ENCODE results near the gene FAM184B.
"Not testable (repeated sequence)": the region's sequence is repeated elsewhere in the genome, so short reads cannot be mapped to it uniquely, and the experiment has no call there.

FAM184B gene

DNA sequence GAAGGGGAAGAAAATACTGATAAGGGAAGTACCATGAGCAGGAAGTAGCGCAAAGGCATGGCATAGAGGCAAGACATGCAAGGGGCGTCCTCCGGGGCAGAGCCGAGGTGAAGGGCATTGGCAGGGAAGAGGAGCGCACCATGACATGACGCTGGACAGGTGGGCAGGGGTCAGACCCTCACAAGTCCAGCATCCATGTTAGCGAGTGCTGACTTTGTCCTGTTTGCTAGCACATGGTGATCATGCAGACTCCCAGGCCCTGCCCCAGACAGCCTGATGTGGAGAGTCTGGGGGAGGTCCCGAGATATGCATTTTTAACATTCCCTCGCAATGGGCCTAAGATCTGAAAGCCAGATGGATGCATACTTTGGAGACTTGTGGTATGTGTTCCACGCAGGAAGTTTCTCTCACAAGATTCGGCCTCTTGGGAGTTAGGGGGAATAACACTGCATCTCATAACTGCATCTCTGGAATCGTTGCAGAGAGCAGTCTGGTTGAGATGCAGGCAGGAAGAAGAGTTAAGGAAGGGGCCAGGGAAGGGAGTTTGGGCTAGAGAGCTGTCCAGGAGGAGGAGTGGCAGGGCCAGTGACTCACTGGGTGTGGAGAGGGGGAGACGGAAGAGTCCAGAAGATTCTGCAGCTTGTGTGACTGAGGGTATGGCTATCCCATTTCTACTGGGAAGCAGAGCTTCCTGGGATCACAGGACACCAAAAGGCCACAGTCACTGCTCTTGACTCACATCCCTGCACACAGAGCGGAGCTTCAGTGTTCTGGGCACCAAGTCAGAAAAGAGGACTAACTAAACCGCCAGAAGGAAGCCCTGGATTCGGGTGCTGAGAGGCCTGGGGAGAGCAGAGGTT lies 59.7 kb downstream of the FAM184B start:
- in situ Hi-C loops (cut with HindIII; ENCODE audit: low sequenced_read_pairs) = no loop called here

DNA sequence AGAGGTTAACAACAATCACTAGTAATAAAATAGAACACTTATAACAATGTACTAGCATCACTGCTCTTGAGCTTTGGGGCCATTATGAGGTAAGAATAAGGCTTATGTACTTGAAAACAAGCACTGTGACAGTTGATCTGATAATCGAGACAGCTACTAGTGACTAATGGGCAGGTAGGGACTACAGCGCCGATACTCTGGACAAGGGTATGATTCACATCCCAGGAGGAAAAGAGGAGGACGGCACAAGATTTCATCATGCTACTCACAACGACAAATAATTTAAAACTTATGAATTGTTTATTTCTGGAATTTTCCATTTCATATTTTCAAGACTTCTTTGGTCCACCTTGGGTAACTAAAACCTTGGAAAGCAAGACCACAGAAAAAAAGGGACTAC lies 62.3 kb downstream of the FAM184B start:
- in situ Hi-C loops (cut with HindIII; ENCODE audit: low sequenced_read_pairs) = no loop called here

DNA sequence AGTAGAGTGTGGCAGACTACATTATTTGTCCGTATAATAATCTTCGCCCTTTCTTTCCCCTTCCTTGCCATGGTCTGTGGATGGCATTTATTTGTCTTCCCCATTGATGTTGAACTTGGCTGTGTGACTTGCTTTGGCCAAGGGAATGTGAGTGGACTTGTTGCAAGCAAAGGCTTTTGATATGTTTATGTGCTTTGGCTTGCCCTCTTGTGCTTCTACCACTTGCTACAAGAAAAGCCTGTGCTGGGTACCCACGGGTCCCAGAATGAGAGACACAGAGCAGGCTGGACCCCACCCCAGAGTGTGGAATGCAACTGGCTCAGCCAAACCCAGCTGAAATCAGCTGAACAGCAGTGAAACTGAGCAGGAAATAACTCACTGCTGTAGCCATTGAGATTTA lies 63.0 kb downstream of the FAM184B start:
- in situ Hi-C loops (cut with HindIII; ENCODE audit: low sequenced_read_pairs) = no loop called here

DNA sequence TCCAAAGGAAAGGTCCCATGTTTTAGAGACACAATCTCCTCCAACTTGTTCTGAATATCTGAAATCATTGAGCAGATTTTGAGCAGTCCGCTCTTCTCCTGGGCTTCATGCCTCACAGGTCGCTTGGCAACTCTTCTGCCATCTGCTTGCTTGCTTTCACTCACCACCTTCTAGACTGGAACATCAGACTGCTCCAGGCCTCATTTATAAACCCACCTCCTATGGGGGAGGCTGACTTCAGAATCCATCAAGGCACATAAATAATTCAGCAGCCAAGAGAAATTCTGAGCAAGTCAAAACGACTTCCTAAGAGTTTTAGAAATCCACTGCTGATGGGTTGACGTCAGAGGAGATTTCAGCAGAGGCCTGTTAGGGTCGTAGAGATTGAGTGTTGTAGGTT lies 64.1 kb downstream of the FAM184B start:
- in situ Hi-C loops (cut with HindIII; ENCODE audit: low sequenced_read_pairs) = no loop called here

DNA sequence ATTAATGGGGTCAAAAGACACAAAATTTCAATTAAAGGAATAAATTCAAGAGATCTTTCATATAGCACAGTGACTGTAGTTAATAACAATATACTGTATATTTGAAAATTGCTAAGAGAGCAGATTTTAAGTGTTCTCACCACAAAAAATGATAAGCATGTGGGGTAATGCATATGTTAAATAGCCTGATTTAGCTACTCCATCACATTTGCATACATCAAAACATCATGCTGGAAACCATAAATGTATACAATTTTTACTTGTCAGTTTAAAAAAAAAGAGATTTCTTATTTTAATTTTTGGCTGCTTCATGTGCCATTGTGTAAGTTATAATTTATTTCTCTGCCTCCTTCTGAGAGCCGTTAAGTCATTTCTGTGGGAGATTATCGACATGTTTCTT lies 65.9 kb downstream of the FAM184B start:
- in situ Hi-C loops (cut with HindIII; ENCODE audit: low sequenced_read_pairs) = no loop called here

DNA sequence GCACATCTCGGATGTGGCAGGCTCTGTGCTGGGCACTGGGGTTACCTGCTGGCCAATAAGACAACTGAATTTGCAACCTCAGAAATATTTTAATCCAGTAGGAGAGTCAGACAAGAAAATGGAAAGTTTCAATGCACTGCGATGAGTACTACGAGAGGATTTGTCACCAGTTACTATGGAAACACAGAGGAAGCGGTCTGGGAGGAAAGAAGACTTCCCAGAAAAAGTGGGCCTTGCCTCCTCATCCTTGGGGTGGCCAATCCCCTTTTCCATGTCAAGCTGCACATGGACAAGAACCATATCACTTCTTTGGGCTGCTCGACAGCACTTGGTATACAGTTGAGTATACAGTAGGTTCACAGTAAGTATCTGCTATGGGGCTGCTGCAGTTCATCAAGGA lies 67.6 kb downstream of the FAM184B start:
- in situ Hi-C loops (cut with HindIII; ENCODE audit: low sequenced_read_pairs) = no loop called here

DNA sequence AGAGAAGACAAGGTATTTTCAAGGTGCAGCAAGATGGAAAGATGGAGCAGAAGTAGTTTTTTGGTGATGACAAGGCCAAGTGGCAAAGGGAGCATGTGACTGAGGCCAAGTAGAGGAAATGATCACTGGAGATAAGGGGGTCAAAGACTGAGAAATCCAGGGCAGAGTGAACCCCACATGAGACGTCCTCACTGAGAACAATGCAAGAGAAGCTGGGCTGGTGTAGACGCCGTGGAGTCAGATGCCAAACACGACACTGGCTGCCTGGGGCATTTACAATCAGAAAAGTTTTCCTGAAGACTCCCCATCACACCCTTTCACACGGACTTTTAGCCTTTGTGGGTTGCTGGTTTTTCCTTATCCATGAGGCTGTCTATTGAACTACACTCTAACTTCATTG lies 69.3 kb downstream of the FAM184B start:
- in situ Hi-C loops (cut with HindIII; ENCODE audit: low sequenced_read_pairs) = no loop called here

DNA sequence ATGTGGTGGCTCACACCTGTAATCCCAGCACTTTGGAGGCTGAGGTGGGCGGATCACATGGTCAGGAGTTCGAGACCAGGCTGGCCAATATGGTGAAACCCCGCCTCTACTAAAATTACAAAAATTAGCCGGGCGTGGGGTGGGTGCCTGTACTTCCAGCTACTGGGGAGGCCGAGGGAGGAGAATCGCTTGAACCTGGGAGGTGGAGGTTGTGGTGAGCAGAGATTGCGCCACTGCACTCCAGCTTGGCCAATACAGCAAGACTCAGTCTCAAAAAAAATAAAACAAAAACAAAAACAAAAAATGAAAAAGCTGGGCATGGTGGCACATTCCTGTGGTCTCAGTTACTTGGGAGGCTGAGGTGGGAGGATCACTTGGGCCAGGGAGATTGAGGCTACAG lies 70.2 kb downstream of the FAM184B start:
- in situ Hi-C loops (cut with HindIII; ENCODE audit: low sequenced_read_pairs) = not testable (repeated sequence)

DNA sequence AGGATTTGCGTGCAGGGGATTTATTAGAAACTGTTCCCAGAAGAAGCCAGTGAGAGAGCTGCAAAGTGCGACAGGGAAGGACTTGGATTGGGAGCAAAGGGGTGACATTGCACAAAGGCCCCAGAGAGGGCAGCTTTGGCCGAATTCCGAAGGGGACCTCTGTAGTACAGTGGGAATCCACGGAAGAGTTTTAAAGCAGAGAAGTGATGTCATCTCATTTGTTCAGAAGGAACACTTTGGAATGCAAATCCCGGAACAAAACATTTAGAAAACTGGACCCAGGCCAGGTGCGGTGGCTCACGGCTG lies 71.7 kb downstream of the FAM184B start:
- in situ Hi-C loops (cut with HindIII; ENCODE audit: low sequenced_read_pairs) = no loop called here

DNA sequence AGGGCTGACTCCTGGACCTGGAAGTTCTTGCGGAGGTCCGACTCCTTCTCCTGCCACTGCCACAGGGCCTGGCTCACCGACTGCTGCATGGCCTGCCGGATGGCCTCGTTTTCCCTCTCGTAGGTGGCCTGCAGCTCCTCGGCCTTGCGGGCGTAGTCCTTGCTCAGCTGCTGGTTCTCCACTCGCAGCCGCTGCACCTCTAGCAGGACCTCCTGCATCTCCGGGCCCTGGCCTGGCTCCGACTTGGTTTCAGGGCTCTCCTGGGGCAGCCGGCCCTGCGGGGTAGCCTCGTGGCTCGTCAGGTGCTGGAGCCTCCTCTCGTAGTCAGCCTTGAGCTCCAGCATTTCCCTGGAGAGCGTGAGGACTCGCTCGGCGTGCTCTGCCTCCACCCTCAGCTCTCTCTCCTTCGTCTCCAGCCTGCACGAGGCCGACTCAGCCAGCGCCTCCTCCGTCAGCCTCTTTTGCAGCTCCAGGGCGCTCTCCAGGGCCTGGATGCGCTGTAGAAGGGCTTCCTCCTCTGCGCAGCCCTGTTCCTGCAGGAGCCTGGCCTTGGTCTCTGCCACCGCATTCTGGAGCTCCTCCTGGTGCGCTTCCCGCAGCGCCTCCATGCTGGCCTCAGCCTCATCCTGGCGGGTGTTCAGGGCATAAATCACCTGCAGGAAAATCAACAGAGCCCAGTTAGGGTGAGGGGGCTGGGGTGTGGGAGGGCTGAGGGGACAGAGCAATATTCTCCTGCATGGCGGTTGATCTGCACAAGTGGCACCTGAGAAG lies 72.2 kb downstream of the FAM184B start:
- in situ Hi-C loops (cut with HindIII; ENCODE audit: low sequenced_read_pairs) = no loop called here

DNA sequence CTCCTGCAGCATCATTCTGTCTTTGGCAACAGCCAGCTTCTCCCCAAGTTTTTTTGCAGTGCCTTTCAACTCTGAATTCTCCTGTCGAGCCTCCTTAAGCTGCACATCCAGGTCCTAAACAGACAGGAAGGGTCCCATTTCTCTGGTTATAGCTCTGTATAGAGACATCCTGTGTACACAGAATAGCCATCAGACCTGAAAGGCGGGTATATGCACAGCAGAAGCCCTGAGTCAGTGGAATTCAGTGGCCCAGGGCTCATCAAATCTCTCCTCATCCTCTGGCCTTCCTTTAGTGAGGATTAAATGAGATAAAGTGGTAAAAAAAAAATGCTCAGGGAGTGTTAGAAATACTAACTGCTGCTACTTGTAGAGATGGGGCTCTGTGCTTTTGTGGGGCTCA lies 73.8 kb downstream of the FAM184B start:
- in situ Hi-C loops (cut with HindIII; ENCODE audit: low sequenced_read_pairs) = no loop called here

DNA sequence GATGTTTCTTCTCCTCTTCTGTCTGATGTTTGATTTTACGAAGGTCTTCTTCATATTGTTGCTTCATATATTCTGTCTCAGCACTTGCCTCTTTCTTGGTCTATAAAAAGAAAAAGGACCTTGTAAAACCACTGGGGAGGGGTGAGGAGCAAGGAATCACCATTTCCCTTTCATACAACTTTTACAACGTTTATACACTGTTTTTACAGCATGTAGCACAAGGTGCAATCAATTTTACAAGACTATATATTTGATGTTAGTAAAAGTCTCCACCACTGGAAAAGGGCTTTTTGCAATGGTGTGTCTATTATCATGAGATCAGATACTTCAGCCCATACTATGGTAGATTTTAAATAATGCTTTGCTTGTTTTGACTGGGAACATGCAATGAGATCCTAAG lies 76.3 kb downstream of the FAM184B start:
- in situ Hi-C loops (cut with HindIII; ENCODE audit: low sequenced_read_pairs) = no loop called here

DNA sequence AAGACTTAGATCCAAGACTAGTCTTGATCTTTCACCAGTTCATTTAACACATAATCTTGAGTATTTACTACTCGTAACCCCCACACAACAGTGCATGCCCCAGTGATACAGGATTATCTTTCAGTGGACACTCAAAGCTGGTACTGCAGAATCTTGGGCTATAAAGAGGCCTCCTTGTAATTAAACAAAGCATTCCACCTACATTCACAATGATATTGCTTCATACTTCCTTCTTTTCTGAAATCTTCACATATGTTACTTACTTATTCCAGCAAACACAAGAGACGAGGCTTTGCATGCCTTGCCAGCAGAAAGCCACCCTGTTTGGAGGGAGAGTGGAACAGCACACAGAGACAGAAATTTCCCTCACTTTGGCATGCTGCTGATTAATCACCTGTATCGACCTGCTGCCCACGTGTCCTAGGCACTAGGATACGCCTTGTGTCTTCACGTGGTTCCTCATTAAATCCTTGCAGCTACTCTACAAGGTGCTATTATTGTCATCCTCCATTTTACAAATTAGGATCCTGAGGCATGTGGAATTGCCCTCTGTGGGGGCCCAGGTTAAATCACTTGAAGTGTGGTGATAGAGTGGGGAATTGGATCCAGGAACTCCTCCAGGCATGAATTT lies 77.3 kb downstream of the FAM184B start:
- in situ Hi-C loops (cut with HindIII; ENCODE audit: low sequenced_read_pairs) = no loop called here

DNA sequence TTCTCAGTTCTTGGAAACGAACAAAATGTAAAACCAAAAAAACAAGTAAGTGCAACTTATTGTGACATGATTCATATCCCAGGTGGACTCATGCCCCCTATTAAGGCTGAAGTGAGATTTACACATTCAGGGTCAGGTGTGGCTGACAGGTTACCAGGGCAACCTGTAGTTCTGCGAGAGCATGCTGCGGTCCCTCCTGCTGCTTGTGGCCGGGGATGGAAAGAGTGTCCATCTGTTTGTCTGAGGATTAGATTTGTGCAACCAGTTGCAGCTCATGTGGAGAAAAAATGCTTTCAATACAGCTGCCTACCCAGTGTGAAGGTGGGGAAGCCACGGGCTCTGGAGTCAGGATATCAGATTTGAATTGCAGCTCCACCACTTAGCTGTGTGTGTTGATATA lies 78.8 kb downstream of the FAM184B start:
- in situ Hi-C loops (cut with HindIII; ENCODE audit: low sequenced_read_pairs) = no loop called here

DNA sequence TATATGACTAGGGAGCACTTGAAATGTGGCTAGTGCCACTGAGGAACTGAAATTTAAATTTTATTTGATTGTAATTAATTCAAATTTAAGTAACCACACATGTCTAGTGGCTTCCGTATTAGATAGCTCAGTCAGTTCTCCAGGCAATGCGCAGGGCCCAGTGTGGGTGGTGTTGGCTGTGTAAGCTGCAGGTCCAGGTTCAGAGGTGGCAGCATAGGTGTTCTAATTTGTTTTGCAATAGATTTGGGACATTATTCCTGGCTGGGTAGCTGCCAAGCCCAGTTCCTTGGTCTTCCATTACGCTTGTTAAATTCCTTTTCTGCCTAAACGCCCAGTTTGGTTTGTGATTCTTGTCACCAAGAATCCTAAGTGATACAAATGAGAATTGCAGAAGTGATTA lies 79.5 kb downstream of the FAM184B start:
- in situ Hi-C loops (cut with HindIII; ENCODE audit: low sequenced_read_pairs) = no loop called here

DNA sequence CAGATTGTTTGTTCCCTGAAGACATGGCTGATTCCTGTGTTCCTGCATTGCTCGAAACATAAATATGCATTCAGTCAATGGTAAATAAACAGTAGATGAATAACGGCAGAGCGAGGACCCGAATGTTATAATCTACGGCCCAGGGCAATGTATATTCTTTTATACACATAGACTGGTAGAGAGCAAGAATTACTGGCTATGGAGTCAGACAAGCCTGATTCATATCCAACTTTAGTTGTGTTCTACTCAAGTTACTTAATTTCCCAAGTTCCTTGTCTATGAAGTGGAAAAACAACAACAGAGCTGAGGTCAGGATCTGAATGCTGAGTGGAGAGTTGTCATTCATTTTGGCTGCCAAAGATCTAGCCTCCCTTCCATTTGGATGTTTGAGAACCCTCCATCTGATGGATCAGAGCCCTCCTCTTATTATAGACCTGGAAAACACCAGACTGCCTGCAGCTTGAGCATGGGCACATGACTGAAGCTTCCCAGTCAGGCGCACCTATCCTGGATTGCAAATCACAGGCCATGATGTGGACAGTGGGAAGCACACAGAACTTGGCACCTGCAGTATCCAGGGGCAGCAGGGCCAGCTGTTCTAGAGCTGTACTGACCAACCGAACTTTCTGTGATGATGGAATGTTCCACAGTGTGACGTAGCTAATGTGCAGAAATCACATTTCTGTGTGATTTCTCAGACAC lies 80.1 kb downstream of the FAM184B start:
- in situ Hi-C loops (cut with HindIII; ENCODE audit: low sequenced_read_pairs) = no loop called here

DNA sequence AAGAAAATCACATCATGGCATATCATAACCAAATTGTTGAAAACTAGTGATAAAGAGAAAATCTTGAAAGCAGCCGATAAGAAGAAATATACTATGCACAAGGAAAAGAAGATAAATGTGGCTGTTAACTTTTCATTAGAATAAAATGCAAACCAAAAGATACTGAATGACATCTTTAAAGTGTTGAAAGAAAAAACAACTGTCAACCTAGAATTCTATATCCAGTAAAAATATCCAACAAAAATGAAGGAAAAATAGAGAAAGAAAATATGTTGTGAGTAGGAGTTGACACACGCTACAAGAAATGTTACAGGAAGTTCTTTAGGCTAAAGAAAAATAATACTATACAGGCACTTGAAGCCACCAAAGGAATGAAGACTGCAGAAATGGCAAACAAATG lies 82.0 kb downstream of the FAM184B start:
- in situ Hi-C loops (cut with HindIII; ENCODE audit: low sequenced_read_pairs) = no loop called here

DNA sequence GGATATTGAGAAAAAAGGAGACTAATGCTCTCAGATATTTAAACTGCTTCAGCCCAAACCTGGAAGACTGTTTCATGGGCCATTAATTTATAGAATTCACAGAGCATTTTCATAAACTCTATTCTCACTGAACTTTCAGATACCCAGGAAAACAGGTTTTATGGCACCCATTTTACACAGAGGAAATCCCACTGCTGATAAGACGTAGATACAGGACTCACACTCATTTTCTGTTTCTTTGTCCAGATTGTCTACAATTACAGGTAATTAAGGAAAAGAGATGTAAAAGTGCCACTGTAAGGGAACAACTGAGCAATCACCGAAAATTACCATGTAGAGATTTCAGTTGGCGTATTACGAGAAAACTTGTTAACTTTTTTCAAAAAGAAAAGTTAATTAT lies 83.3 kb downstream of the FAM184B start:
- in situ Hi-C loops (cut with HindIII; ENCODE audit: low sequenced_read_pairs) = no loop called here

DNA sequence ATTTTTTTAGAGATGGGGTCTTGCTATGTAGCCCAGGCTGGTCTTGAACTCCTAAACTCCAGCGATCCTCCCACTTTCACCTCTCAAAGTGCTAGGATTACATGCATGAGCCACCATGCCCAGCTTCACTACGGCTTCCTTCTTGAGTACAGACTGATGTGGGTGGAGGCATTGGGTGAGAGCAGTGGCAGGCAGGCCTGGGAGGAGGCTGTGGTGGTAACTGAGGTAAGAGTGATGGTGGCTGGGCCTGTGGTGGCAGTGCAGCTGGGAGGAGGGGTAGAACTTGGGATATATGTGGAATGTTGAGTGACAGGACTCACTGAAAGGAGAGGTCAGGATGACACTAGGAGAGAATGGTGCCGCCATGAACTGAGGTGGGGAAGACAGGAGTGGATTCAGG lies 86.1 kb downstream of the FAM184B start:
- in situ Hi-C loops (cut with HindIII; ENCODE audit: low sequenced_read_pairs) = no loop called here

DNA sequence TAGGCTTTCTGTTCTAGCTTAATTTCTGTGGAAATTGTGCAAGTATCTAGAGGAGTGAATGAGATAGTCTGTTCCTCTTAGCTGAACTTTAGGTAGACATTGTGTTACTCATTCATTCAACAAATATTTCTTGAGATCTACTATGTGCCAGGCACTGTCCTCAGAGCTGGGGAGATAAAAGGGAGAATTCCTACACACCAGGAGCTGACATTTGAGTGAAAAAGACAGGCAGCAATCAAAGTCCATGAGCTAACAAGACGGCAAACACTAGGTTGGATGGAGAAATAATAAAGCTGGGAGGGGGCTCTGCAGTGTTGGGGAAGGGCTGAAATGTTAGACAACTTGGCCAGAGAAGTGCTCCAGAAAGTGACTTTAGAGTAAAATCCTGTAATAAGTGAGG lies 86.9 kb downstream of the FAM184B start:
- in situ Hi-C loops (cut with HindIII; ENCODE audit: low sequenced_read_pairs) = no loop called here

DNA sequence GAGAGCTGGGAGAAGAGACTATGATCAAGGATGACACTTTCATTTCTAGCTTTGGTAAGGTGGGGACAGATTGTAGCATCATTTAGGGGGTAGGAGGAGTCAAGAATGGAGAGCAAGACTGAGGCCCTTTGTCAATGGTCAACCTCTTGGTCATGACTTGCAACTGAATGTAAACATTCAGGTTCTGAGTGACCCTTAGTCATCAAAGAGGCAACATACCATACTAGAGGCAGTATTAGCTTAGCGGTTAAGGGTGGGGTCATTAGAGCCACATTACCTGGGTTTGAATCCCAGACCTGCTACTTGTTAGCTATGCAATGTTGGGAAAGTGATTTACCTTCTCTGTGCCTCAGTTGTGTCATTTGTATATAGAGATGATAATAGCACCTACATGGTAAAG lies 90.5 kb downstream of the FAM184B start:
- in situ Hi-C loops (cut with HindIII; ENCODE audit: low sequenced_read_pairs) = no loop called here
